Measurements from ENCODE around the gene NDP. TPM values are rescaled to one million over a fixed set of nuclear protein-coding genes. Genes with fewer than 3 reads are reported as not detected.
A peak's percentile ranks its signal among the peaks of the same experiment; 100 is the strongest.

NDP gene
- polyA plus RNA-seq, 6 donors from 2014 or later = not detected

- H3K27ac Mint-ChIP-seq = no peak overlapping the region
- H3K9me3 Mint-ChIP-seq = peaks cover 0 to 3% (median 0%) of the 10 kb centered on the region in 7 donors
- H3K4me3 Mint-ChIP-seq = no peak overlapping the region
- ATAC-seq (ENCODE audit: low read depth in 2 of 2) (no peak), DNase-seq (no peak)
- peaks cover 0 to 5% (median 0%) of the 10 kb centered on the region in 3 donors for H3K27me3 Mint-ChIP-seq
- H3K4me1 Mint-ChIP-seq = no peaks in the 10 kb centered on the region
- H3K36me3 Mint-ChIP-seq = no peaks in the 10 kb centered on the region
These were observed 23.3 kb upstream of the NDP start for GRCh38 chrX:43996491-43996890.

- Mint-ChIP-seq H3K27me3 (no peaks in the 10 kb centered on the region), H3K36me3 (no peaks in the 10 kb centered on the region), H3K27ac (no peak overlapping the region), H3K9me3 (peaks cover 0 to 7% (median 0%) of the 10 kb centered on the region in 7 donors), H3K4me1 (no peaks in the 10 kb centered on the region), H3K4me3 (no peak overlapping the region)
- ATAC-seq (ENCODE audit: low read depth in 2 of 2) (no peak), DNase-seq (no peak)
These were observed 12.9 kb upstream of the NDP start for GRCh38 chrX:43986083-43986482.

- H3K4me1 Mint-ChIP-seq = no peaks in the 10 kb centered on the region
- no peak overlapping the region for H3K4me3 Mint-ChIP-seq
- peaks cover 0 to 7% (median 0%) of the 10 kb centered on the region in 7 donors for H3K9me3 Mint-ChIP-seq
- H3K27me3 Mint-ChIP-seq = no peaks in the 10 kb centered on the region
- H3K27ac Mint-ChIP-seq = no peak overlapping the region
- no peak for ATAC-seq (ENCODE audit: low read depth in 2 of 2)
- no peaks in the 10 kb centered on the region for H3K36me3 Mint-ChIP-seq
- no peak for DNase-seq
These were observed 12.3 kb upstream of the NDP start for GRCh38 chrX:43985511-43985910.

- Mint-ChIP-seq H3K27me3 (peaks cover 5 to 34% (median 22%) of the 10 kb centered on the region in 3 donors), H3K27ac (no peak overlapping the region), H3K36me3 (peaks cover 0 to 4% of the 10 kb centered on the region in 2 donors), H3K9me3 (peaks cover 0 to 5% (median 0%) of the 10 kb centered on the region in 7 donors), H3K4me1 (peaks cover 0 to 7% (median 5%) of the 10 kb centered on the region in 3 donors), H3K4me3 (no peak overlapping the region)
- no peak for ATAC-seq (ENCODE audit: low read depth in 2 of 2)
- no peak for DNase-seq
These were observed 5.0 kb upstream of the NDP start for GRCh38 chrX:43978226-43978625.

DNA sequence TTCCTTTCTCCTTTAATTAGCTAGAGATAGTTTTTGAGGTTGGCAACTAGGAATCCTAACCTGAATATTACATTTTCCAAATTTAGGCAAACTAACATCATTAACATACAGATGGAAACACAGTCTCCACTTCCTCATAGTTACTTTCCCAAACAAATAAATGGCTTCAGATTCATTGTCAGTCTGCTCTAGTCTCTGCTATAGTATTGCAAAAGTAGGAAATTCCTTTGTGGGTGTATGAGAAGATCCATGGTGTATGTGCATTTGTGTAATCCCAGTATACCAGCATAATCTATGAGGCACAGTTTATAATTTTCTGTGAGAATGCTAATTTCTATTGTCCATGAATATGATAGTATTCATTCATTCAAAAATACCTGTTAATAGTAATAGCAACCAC, 3.0 kb upstream of the NDP start:
- DNase-seq = no peak
- peaks cover 9 to 50% (median 32%) of the 10 kb centered on the region in 3 donors for H3K27me3 Mint-ChIP-seq
- H3K4me3 Mint-ChIP-seq = no peak overlapping the region
- ATAC-seq (ENCODE audit: low read depth in 2 of 2) = no peak
- H3K36me3 Mint-ChIP-seq = peaks cover 0 to 4% of the 10 kb centered on the region in 2 donors
- no peaks in the 10 kb centered on the region for H3K9me3 Mint-ChIP-seq
- no peak overlapping the region for H3K27ac Mint-ChIP-seq
- H3K4me1 Mint-ChIP-seq = peaks cover 0 to 13% (median 10%) of the 10 kb centered on the region in 3 donors

- Mint-ChIP-seq H3K36me3 (peaks cover 0 to 4% of the 10 kb centered on the region in 2 donors), H3K27ac (no peak overlapping the region), H3K9me3 (no peaks in the 10 kb centered on the region), H3K4me1 (peaks cover 0 to 13% (median 10%) of the 10 kb centered on the region in 3 donors), H3K4me3 (no peak overlapping the region), H3K27me3 (peaks cover 9 to 50% (median 32%) of the 10 kb centered on the region in 3 donors)
- ATAC-seq (ENCODE audit: low read depth in 2 of 2) (no peak), DNase-seq (no peak)
These were observed 2.6 kb upstream of the NDP start for GRCh38 chrX:43975796-43976195.

DNA sequence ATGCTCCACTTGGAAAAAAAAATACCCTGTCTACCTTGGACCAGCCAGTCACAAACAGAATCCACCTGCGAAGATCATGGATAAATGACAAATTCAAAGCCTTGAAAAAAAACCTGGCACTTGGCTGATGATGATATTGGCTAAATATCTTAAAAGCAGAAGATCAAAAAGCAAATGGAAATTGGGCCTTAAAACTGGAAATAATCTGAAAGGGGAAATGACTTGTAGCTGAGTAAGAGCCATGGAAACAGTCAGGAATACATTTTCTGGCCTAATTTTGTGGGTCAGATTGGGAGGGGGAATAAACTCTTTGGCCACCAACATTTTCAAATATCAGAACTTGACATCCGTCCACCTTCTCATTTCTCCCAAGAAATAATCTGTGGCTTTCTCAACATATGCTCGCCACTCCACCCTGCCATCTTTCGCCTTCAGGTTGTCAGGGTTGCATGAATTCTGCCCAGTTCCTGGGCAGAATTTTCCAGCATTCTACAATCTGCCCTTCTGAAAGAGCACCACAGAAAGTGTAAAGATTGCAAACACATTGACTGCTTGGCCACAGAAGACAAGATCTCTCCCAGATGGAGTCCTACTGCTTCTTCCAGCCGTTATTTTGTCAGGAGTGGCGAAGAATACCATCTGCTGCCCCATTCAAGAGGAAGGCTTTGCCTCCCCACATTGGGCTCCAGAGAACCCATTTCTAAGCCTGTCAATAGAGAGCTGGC, 1.7 kb upstream of the NDP start:
- Mint-ChIP-seq H3K9me3 (no peaks in the 10 kb centered on the region), H3K27ac (no peak overlapping the region), H3K36me3 (peaks cover 0 to 4% of the 10 kb centered on the region in 2 donors), H3K27me3 (peaks cover 9 to 54% (median 32%) of the 10 kb centered on the region in 3 donors), H3K4me3 (no peak overlapping the region), H3K4me1 (peaks cover 0 to 13% (median 10%) of the 10 kb centered on the region in 3 donors)
- DNase-seq (no peak), ATAC-seq (ENCODE audit: low read depth in 2 of 2) (no peak)

GRCh38 chrX:43974100-43974475, 898 bp upstream of the NDP start:
- H3K36me3 Mint-ChIP-seq = peaks cover 0 to 4% of the 10 kb centered on the region in 2 donors
- H3K27me3 Mint-ChIP-seq = peaks cover 9 to 62% (median 32%) of the 10 kb centered on the region in 3 donors
- DNase-seq (no peak), ATAC-seq (ENCODE audit: low read depth in 2 of 2) (no peak)
- H3K4me1 Mint-ChIP-seq = peaks cover 0 to 13% (median 10%) of the 10 kb centered on the region in 3 donors
- H3K9me3 Mint-ChIP-seq = no peaks in the 10 kb centered on the region
- peak overlapping the region in 1 of 8 donors; percentile 3 for H3K4me3 Mint-ChIP-seq
- H3K27ac Mint-ChIP-seq = no peak overlapping the region

- peaks cover 0 to 4% of the 10 kb centered on the region in 2 donors for H3K36me3 Mint-ChIP-seq
- DNase-seq = no peak
- peaks cover 0 to 13% (median 10%) of the 10 kb centered on the region in 3 donors for H3K4me1 Mint-ChIP-seq
- H3K27ac Mint-ChIP-seq = no peak overlapping the region
- H3K9me3 Mint-ChIP-seq = peaks cover 0 to 1% (median 0%) of the 10 kb centered on the region in 7 donors
- peaks cover 9 to 56% (median 32%) of the 10 kb centered on the region in 3 donors for H3K27me3 Mint-ChIP-seq
- peak overlapping the region in 1 of 8 donors; percentile 75 for H3K4me3 Mint-ChIP-seq
- no peak for ATAC-seq (ENCODE audit: low read depth in 2 of 2)
These were observed 926 bp downstream of the NDP start for GRCh38 chrX:43971966-43972961.

GRCh38 chrX:43970528-43970927, 2.7 kb downstream of the NDP start:
- peaks cover 9 to 55% (median 27%) of the 10 kb centered on the region in 3 donors for H3K27me3 Mint-ChIP-seq
- H3K4me3 Mint-ChIP-seq = no peak overlapping the region
- H3K27ac Mint-ChIP-seq = no peak overlapping the region
- ATAC-seq (ENCODE audit: low read depth in 2 of 2) (no peak), DNase-seq (no peak)
- peaks cover 0 to 13% (median 10%) of the 10 kb centered on the region in 3 donors for H3K4me1 Mint-ChIP-seq
- peaks cover 0 to 1% (median 0%) of the 10 kb centered on the region in 7 donors for H3K9me3 Mint-ChIP-seq
- no peaks in the 10 kb centered on the region for H3K36me3 Mint-ChIP-seq

DNA sequence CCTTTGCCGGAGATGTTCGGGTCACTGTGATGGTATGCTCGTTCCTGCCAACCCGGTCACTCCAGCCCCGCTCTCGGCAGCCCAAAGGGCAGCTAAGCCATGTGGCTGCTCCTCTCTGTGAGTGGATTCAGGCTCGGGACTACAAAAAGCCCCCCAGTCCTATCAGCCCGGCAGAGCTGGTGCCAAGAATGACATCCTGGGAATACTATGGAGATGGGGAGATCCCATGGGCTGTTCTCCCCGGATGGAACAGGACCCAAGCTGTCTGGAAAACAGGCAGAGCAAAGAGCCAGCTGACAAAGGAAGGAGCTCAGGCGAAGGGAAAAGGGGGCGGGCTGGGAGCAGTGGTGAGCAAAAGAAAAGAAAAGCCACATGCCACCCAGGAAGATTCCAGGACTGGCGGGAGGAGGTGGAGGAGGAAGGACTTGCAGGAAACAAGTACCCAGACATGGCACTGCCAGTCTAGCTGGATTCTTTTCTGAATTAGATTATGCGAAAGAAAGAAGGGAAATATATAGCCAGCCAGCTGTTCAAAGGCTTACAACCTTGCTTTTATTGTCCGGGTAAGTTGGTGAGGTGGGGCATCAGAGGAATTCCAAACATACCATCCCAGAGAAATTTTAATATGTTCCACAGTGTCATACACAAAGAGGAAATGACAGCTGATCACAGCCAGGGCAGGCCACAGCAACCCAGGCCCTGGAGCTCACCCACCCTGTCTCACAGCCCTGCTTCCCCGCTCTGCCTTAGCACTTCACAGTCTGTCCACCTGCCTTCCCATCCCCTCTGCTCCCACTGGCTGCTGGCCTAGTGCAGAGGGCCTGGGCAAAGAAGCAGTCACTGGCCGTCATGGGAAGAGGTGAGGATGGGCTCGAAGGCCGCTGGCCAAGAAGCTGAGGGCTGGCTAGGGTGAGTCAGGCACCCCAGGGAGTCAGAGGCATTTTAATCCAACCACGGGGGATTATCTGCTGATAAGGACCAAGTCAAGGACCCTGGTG, 3.4 kb downstream of the NDP start:
- H3K27ac Mint-ChIP-seq = no peak overlapping the region
- no peak for ATAC-seq (ENCODE audit: low read depth in 2 of 2)
- H3K9me3 Mint-ChIP-seq = peaks cover 0 to 1% (median 0%) of the 10 kb centered on the region in 7 donors
- H3K4me3 Mint-ChIP-seq = no peak overlapping the region
- peaks cover 5 to 49% (median 20%) of the 10 kb centered on the region in 3 donors for H3K27me3 Mint-ChIP-seq
- peaks cover 0 to 13% (median 10%) of the 10 kb centered on the region in 3 donors for H3K4me1 Mint-ChIP-seq
- H3K36me3 Mint-ChIP-seq = no peaks in the 10 kb centered on the region
- DNase-seq = no peak

DNA sequence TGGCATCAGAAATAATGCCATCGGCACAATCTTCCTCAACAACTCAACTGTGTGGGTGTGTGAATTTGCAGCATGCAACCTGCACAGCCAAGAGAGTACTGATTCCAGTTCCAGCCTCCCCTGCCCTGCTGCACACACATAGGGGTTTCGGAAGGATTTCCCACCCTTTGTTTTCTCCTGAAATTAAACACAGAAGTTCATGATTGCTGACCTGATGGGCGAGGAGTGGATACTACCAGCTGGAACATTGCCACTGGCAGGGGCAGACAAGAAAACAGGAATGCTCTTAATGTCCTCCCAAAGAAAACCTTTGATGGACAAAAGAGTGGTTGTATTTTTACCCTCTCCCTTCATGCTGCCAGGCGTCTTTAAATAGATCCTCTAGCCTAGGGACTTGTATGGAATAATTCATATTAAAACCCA, 4.8 kb downstream of the NDP start:
- H3K36me3 Mint-ChIP-seq = no peaks in the 10 kb centered on the region
- H3K4me3 Mint-ChIP-seq = no peak overlapping the region
- peaks cover 0 to 9% (median 4%) of the 10 kb centered on the region in 3 donors for H3K4me1 Mint-ChIP-seq
- H3K27ac Mint-ChIP-seq = no peak overlapping the region
- peaks cover 0 to 1% (median 0%) of the 10 kb centered on the region in 7 donors for H3K9me3 Mint-ChIP-seq
- H3K27me3 Mint-ChIP-seq = peaks cover 5 to 49% (median 11%) of the 10 kb centered on the region in 3 donors
- no peak for ATAC-seq (ENCODE audit: low read depth in 2 of 2)
- DNase-seq = no peak
